Measurements from ENCODE around the gene BBOF1.
"Not testable (repeated sequence)": the region's sequence is repeated elsewhere in the genome, so short reads cannot be mapped to it uniquely, and the experiment has no call there.

DNA sequence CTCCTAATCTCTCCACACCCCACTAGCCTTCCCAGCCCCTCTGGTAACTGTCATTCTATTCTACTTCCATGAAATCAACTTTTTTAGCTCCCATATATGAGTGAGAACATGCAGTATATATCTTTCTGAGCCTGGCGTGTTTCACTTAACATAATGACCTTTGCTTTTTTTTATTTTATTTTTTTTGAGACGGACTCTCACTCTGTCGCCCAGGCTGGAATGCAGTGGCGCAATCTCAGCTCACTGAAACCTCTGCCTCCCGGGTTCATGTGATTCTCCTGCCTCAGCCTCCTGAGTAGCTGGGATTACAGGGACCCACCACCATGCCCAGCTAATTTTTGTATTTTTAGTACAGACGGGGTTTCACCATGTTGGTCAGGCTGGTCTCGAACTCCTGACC, 30.5 kb upstream of the BBOF1 start:
- not testable (repeated sequence) for TF ChIP-seq CTCF (IDR thresholded peaks at IDR 0.05; ENCODE audit: poor library complexity); EZH2phosphoT487 (IDR thresholded peaks at IDR 0.05; ENCODE audit: low read depth, severe bottlenecking, unreplicated experiment); EZH2 (IDR thresholded peaks at IDR 0.05; ENCODE audit: borderline replicate concordance)
